Measurements from ENCODE around the gene RGR.

GRCh38 chr10:84234479-84234878, 10.4 kb upstream of the RGR start:
- TF ChIP-seq POLR2A (IDR thresholded peaks at IDR 0.05) (no peak), CTCF (IDR thresholded peaks at IDR 0.05) (no peak)
